Spleen (tissue), 7 donors: ENCODE measurements around the gene FITM2.

Source experiments
- CTCF ChIP-seq, 11 experiments: fragments of 200-600 bp in 7 of 11; fragments of 450-650 bp in 4 of 11; sonication (generic) in 4 of 11; IDR thresholded peaks in 8 of 11; conservative IDR thresholded peaks in 3 of 11; 1 replicate in 7 of 11; 2 replicates in 4 of 11; pipeline versions ENCODE4 v1.4.0 to v1.8.0; 2016 to 2021; ENCODE audit warnings: antibody characterized with exemption in 11 of 11, inconsistent platforms in 4 of 11, mild to moderate bottlenecking in 1 of 11
- POLR2A ChIP-seq, 3 donors: fragments of 450-650 bp; IDR thresholded peaks; one replicate each; pipeline ENCODE4 v1.5.1; 2017; ENCODE audit warnings: antibody characterized with exemption in 3 of 3, mild to moderate bottlenecking in 1 of 3
- donor health status: DM: no; HTN: no; CAD: no; lungs with moderate emphysema.
- donor health status: DM: no; HTN: no; CAD: no.
- donor health status: DM: no; HTN: no; CAD: no.

- TF ChIP-seq CTCF (IDR thresholded peaks at IDR 0.05 in 8 of 11, conservative IDR thresholded peaks at IDR 0.05 in 3 of 11) (no peak), POLR2A (IDR thresholded peaks at IDR 0.05) (no peak)
Measured at GRCh38 chr20:44358776-44359175, 47.8 kb upstream of the FITM2 start.
